Nephron (organoid): ENCODE results near the gene PUM2.

ENCODE experiments used
- H3K27ac Mint-ChIP-seq, 3 experiments: 2 replicates each; pipeline ENCODE4 v1.8.0; 2020; ENCODE audit warnings: mixed read lengths in 3 of 3, mild to moderate bottlenecking in 2 of 3, moderate library complexity in 1 of 3
- H3K27me3 Mint-ChIP-seq: 2 replicates; pipeline ENCODE4 v1.8.0; 2021; ENCODE audit warnings: low read depth, mild to moderate bottlenecking, moderate library complexity, mixed read lengths
- H3K36me3 Mint-ChIP-seq: 2 replicates; pipeline ENCODE4 v1.8.0; 2020; ENCODE audit warnings: low read depth, mixed read lengths
- H3K4me1 Mint-ChIP-seq: 2 replicates; pipeline ENCODE4 v1.8.0; 2020; ENCODE audit warnings: mixed read lengths
- H3K4me3 Mint-ChIP-seq, 3 experiments: 2 replicates each; pipeline ENCODE4 v1.8.0; 2020; ENCODE audit warnings: mild to moderate bottlenecking in 3 of 3, mixed read lengths in 3 of 3, moderate library complexity in 2 of 3
- H3K9me3 Mint-ChIP-seq: 2 replicates; pipeline ENCODE4 v1.8.0; 2020; ENCODE audit warnings: mixed read lengths
- TF ChIP-seq, protein P1 (sequence below), 3 experiments: fragments of 200-600 bp; sonication (generic); IDR thresholded peaks; one replicate each; pipeline ENCODE4 v1.5.0; 2021; ENCODE audit warnings: antibody characterized with exemption in 3 of 3; ENCODE audit not compliant: unreplicated experiment in 3 of 3

Gene PUM2

DNA sequence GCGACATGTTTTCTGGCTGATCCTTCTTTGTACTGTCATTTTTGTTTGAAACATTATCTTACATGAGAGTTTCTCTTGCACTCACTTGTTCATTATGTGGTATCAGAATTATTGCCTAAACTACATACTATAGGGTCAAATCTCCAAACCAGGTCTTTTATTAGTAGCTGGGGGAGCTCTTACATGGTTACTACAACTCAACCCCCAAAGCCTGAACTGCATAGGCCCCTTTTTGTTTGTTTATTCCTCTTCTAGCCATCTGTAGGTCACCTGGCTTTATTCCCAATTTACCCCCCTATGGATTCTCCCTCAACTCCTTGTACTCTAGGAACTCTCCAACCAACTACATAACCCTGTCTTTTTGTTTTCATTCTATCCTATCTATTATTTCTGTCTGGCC, 46.7 kb downstream of the PUM2 start:
- Mint-ChIP-seq H3K27ac (peak overlapping the region; percentile 19 to 76 (median 45)), H3K27me3 (no peaks in the 10 kb centered on the region), H3K4me1 (peaks cover 22% of the 10 kb centered on the region), H3K36me3 (peaks cover 59% of the 10 kb centered on the region), H3K4me3 (no peak overlapping the region), H3K9me3 (no peaks in the 10 kb centered on the region)
- TF ChIP-seq, protein P1, sequence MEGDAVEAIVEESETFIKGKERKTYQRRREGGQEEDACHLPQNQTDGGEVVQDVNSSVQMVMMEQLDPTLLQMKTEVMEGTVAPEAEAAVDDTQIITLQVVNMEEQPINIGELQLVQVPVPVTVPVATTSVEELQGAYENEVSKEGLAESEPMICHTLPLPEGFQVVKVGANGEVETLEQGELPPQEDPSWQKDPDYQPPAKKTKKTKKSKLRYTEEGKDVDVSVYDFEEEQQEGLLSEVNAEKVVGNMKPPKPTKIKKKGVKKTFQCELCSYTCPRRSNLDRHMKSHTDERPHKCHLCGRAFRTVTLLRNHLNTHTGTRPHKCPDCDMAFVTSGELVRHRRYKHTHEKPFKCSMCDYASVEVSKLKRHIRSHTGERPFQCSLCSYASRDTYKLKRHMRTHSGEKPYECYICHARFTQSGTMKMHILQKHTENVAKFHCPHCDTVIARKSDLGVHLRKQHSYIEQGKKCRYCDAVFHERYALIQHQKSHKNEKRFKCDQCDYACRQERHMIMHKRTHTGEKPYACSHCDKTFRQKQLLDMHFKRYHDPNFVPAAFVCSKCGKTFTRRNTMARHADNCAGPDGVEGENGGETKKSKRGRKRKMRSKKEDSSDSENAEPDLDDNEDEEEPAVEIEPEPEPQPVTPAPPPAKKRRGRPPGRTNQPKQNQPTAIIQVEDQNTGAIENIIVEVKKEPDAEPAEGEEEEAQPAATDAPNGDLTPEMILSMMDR (IDR thresholded peaks at IDR 0.05; ENCODE audit: unreplicated experiment in 3 of 3), result no peak

DNA sequence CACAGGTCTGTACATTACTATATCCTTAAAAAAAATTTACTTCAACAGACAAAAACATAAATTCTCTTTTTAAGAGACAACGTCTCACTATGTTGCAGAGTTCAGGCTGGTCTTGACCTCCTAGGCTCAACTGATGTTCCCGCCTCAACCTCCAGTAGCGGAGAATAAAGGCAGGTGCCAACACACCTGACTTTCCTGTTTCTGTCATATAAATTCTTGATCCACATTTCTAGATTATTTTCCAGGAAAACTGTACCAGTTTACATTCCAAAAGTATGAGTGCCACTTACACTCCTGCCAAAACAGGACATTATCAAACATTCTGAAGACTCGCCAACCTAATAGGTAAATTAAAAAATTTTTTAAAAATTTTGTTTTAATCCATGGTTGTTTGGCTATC, 48.6 kb downstream of the PUM2 start:
- Mint-ChIP-seq H3K36me3 (peaks cover 55% of the 10 kb centered on the region), H3K4me3 (no peak overlapping the region), H3K9me3 (no peaks in the 10 kb centered on the region), H3K27me3 (no peaks in the 10 kb centered on the region), H3K27ac (no peak overlapping the region), H3K4me1 (peaks cover 28% of the 10 kb centered on the region)
- TF ChIP-seq, protein P1 (IDR thresholded peaks at IDR 0.05; ENCODE audit: unreplicated experiment in 3 of 3), result no peak

DNA sequence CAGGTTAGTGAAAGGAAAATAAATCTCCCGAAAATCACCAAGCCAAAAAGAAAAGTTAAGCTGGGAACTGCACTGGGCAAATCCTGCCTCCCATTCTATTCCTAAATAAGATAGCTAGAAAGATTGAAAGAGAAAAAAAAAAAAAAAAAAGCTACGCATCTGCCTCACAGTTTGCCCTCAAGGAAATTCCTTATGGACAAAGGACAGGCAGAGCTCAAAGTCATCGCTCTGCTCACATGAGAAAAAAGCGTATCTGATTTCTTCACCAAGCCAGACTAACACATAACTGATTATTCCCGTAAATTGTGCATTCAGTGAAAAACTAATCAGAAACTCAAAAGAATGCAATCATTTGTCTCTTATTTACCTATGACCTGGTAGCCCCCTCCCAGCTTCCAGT, 50.0 kb downstream of the PUM2 start:
- H3K27ac Mint-ChIP-seq, result no peak overlapping the region
- H3K9me3 Mint-ChIP-seq, result no peaks in the 10 kb centered on the region
- H3K4me3 Mint-ChIP-seq, result no peak overlapping the region
- TF ChIP-seq, protein P1 (IDR thresholded peaks at IDR 0.05; ENCODE audit: unreplicated experiment in 3 of 3), result no peak
- peaks cover 28% of the 10 kb centered on the region for H3K4me1 Mint-ChIP-seq
- peaks cover 58% of the 10 kb centered on the region for H3K36me3 Mint-ChIP-seq
- no peaks in the 10 kb centered on the region for H3K27me3 Mint-ChIP-seq

DNA sequence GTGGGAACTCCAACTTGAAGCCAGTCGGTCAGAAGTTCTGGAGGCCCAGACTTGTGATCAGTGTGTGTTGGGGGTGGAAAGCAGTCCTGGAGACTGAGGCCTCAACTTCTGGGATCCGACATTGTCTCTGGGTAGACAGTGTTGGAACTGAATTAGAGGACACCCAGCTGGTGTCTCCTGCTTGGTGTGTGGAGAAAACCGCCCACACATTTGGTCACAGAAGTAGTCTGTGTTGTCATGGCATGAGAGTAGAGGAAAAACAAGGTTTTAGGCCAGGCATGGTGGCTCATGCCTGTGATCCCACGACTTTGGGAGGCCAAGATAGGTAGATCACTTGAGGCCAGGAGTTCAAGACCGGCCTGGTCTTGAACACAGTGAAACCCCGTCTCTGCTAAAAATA, 51.5 kb downstream of the PUM2 start:
- no peak overlapping the region for H3K27ac Mint-ChIP-seq
- H3K9me3 Mint-ChIP-seq, result no peaks in the 10 kb centered on the region
- no peak overlapping the region for H3K4me3 Mint-ChIP-seq
- H3K27me3 Mint-ChIP-seq, result no peaks in the 10 kb centered on the region
- peaks cover 25% of the 10 kb centered on the region for H3K4me1 Mint-ChIP-seq
- H3K36me3 Mint-ChIP-seq, result peaks cover 66% of the 10 kb centered on the region
- TF ChIP-seq, protein P1 (IDR thresholded peaks at IDR 0.05; ENCODE audit: unreplicated experiment in 3 of 3), result no peak

DNA sequence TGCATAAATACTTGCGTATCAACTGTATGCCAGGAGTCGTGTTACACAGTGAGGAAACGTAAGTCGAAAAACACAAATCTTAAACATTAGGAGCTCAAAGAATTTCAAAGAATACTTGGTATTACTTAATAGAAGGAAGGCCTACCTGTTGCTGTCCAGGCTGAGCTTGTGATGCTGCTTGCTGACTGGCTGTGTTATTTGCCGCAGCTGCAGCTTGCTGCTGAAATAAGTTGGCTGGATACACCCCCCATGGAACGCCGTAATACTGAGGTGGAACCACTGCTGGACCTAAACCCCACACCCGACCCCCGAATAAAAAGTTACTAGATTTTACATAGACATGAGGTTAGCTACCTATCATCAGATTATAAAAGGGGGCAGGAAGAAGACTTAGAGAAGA, 56.4 kb downstream of the PUM2 start:
- peaks cover 71% of the 10 kb centered on the region for H3K36me3 Mint-ChIP-seq
- no peak overlapping the region for H3K27ac Mint-ChIP-seq
- TF ChIP-seq, protein P1 (IDR thresholded peaks at IDR 0.05; ENCODE audit: unreplicated experiment in 3 of 3), result no peak
- no peak overlapping the region for H3K4me3 Mint-ChIP-seq
- no peaks in the 10 kb centered on the region for H3K27me3 Mint-ChIP-seq
- peaks cover 6% of the 10 kb centered on the region for H3K4me1 Mint-ChIP-seq
- H3K9me3 Mint-ChIP-seq, result no peaks in the 10 kb centered on the region

DNA sequence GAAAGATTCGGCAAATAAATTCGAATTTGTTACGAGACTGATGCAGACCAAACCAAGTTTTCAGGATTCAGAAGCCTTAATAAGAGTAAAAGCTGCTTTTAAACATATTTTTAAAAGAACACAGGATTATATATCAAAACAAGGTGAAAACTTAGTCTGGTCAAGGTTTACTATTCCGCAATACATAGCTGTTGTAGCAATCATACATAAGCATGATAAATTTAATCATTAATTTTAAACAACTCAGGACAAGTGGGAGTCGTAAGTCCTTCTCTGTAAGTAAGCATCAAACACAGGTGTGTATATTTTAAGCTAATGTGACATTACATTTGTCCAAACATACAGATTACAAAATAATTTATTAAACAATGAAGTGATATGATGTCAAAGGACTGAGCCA, 57.7 kb downstream of the PUM2 start:
- H3K4me1 Mint-ChIP-seq, result peaks cover 6% of the 10 kb centered on the region
- peaks cover 63% of the 10 kb centered on the region for H3K36me3 Mint-ChIP-seq
- no peak overlapping the region for H3K27ac Mint-ChIP-seq
- TF ChIP-seq, protein P1 (IDR thresholded peaks at IDR 0.05; ENCODE audit: unreplicated experiment in 3 of 3), result no peak
- H3K4me3 Mint-ChIP-seq, result no peak overlapping the region
- no peaks in the 10 kb centered on the region for H3K27me3 Mint-ChIP-seq
- H3K9me3 Mint-ChIP-seq, result no peaks in the 10 kb centered on the region
